Loucy (cell line): Measurements from ENCODE around the gene ZNF688.

Source experiments
- H2AFZ ChIP-seq: fragments of 200-600 bp; sonication (generic); 2 replicates; pipeline ENCODE4 v1.6.0; 2016; ENCODE audit warnings: antibody characterized with exemption, mild to moderate bottlenecking, low read length, moderate library complexity
- H3F3A ChIP-seq: fragments of 200-600 bp; 2 replicates; pipeline ENCODE4 v1.6.0; 2016; ENCODE audit warnings: antibody characterized with exemption, low read depth, mild to moderate bottlenecking
- H3K27me3 ChIP-seq: fragments of 200-600 bp; sonication (generic); 2 replicates; pipeline ENCODE4 v1.6.1; 2014; ENCODE audit warnings: low read length, mild to moderate bottlenecking; ENCODE audit not compliant: insufficient read depth, poor library complexity, severe bottlenecking
- H3K36me3 ChIP-seq: fragments of 200-600 bp; sonication (generic); 2 replicates; pipeline ENCODE4 v1.6.1; 2016; ENCODE audit warnings: low read length; ENCODE audit not compliant: insufficient read depth
- H3K4me1 ChIP-seq: fragments of 200-600 bp; sonication (generic); 2 replicates; pipeline ENCODE4 v1.5.1; 2014; ENCODE audit warnings: low read length, mild to moderate bottlenecking; ENCODE audit not compliant: insufficient read depth, poor library complexity, severe bottlenecking
- H3K4me2 ChIP-seq: fragments of 200-600 bp; sonication (generic); 2 replicates; pipeline ENCODE4 v1.6.0; 2014; ENCODE audit warnings: antibody characterized with exemption, low read length, low read depth, mild to moderate bottlenecking; ENCODE audit not compliant: poor library complexity, severe bottlenecking
- H3K4me3 ChIP-seq: fragments of 200-600 bp; sonication (generic); 2 replicates; pipeline ENCODE4 v1.5.1; 2014; ENCODE audit warnings: low read length, mild to moderate bottlenecking, mixed read lengths; ENCODE audit not compliant: poor library complexity, severe bottlenecking
- H3K79me2 ChIP-seq: fragments of 200-600 bp; sonication (generic); 2 replicates; pipeline ENCODE4 v1.6.1; 2014; ENCODE audit warnings: low read length; ENCODE audit not compliant: insufficient read depth
- H3K9ac ChIP-seq: fragments of 200-600 bp; sonication (generic); 2 replicates; pipeline ENCODE4 v1.6.0; 2014; ENCODE audit warnings: mild to moderate bottlenecking, low read depth, low read length, moderate library complexity; ENCODE audit not compliant: poor library complexity, severe bottlenecking
- H3K9me2 ChIP-seq: fragments of 200-600 bp; sonication (generic); replicated peaks from 2 replicates; pipeline ENCODE4 v1.6.1; 2016; ENCODE audit warnings: low read depth, low read length, mixed read lengths
- H3K9me3 ChIP-seq: fragments of 200-600 bp; sonication (generic); 2 replicates; pipeline ENCODE4 v1.6.1; 2014; ENCODE audit warnings: mild to moderate bottlenecking, antibody characterized with exemption, low read length, low read depth; ENCODE audit not compliant: insufficient read depth
- H4K20me1 ChIP-seq: fragments of 200-600 bp; sonication (generic); 2 replicates; pipeline ENCODE4 v1.6.0; 2014; ENCODE audit warnings: antibody characterized with exemption, low read length, mild to moderate bottlenecking; ENCODE audit not compliant: insufficient read depth, poor library complexity, severe bottlenecking
- EZH2phosphoT487 ChIP-seq: fragments of 200-600 bp; IDR thresholded peaks from 2 replicates; pipeline ENCODE4 v1.6.1; 2018; ENCODE audit warnings: antibody characterized with exemption, mild to moderate bottlenecking, moderate library complexity, borderline replicate concordance
- TF ChIP-seq, protein P1 (sequence below): fragments of 200-600 bp; sonication (generic); conservative IDR thresholded peaks from 2 replicates; pipeline ENCODE4 v1.5.1; 2014; ENCODE audit warnings: mild to moderate bottlenecking, antibody characterized with exemption, low read length

Gene ZNF688

DNA sequence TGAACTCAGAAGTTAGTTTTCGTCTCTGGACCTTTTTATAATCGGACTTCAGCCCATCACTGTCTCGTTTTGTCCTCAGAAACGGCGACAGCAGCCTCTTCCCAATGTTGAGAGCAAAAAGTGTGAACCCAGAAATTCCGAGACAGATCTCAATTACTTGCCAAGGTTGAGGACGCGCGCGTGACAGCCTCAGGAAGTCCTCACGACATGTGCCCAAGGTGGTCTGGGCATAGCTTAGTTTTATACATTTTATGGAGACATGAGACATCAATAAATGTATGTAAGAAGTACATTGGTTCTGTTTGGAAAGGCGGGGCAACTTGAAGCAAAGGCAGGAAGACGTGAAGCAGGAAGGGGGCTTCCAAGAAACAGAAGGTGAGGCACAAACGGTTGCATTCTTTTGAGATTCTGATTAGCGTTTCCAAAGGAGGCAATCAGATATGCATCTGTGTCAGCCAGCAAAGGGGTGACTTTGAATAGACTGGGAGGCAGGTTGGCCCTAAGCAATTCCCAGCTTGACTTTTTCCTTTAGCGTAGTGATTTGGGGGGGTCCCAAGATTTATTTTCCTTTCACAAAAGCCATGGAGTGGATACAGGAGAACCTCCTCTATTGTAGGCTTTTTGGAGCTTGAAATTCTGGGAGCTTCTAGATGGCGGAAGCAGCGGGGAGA, 36.3 kb downstream of the ZNF688 start:
- Histone ChIP-seq H3K79me2 (peaks cover 58% of the 10 kb centered on the region), H4K20me1 (peaks cover 7% of the 10 kb centered on the region), H3K36me3 (no peaks in the 10 kb centered on the region; the same call in 1 of the 2 replicates), H3F3A (no peaks in the 10 kb centered on the region), H3K9ac (peak overlapping the region; percentile 96), H3K4me1 (peaks cover 10% of the 10 kb centered on the region), H3K4me3 (peak overlapping the region; percentile 96), H3K9me2 (no peaks in the 10 kb centered on the region), H2AFZ (peak overlapping the region; percentile 80), H3K4me2 (peak overlapping the region; percentile 85), H3K27me3 (no peaks in the 10 kb centered on the region), H3K9me3 (no peaks in the 10 kb centered on the region)
- TF ChIP-seq EZH2phosphoT487: no peak
- TF ChIP-seq, protein P1, sequence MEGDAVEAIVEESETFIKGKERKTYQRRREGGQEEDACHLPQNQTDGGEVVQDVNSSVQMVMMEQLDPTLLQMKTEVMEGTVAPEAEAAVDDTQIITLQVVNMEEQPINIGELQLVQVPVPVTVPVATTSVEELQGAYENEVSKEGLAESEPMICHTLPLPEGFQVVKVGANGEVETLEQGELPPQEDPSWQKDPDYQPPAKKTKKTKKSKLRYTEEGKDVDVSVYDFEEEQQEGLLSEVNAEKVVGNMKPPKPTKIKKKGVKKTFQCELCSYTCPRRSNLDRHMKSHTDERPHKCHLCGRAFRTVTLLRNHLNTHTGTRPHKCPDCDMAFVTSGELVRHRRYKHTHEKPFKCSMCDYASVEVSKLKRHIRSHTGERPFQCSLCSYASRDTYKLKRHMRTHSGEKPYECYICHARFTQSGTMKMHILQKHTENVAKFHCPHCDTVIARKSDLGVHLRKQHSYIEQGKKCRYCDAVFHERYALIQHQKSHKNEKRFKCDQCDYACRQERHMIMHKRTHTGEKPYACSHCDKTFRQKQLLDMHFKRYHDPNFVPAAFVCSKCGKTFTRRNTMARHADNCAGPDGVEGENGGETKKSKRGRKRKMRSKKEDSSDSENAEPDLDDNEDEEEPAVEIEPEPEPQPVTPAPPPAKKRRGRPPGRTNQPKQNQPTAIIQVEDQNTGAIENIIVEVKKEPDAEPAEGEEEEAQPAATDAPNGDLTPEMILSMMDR: no peak

DNA sequence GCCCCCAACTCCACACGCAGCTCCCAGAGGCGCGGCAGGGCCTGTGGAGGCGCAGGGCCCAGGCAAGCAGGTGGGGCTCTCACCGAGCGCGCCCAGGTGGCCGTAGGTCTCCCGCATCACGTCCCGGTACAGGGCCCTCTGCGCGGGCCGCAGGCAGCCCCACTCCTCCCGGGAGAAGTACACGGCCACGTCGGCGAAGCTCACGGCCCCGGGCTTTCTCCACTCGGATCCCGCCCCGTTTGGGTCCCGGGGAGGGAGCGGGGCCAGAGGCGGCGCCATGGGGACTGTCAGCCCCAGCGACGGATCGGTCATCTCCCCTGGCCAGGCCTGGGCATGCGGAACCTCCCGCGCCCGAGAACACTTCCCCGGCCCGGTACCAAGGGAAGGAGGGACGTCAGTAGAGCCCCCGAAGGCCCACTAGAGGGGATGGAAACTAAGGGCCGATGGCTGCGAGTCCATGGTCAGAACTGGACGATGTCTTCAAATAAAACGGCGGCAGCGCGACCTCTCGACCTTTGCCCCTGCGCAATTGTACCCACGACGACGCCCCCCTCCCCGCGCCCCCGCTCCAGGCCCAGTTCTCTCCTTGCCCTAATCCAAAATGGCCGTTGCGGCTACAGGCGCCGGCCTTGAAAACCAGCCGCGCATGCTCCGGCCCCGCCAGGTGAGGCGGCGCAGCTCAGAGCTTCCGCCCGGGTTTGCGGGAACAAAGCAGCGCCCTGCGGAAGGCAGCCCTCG, 37.0 kb downstream of the ZNF688 start, which contains the start of gene ZNF747:
Gene ZNF747, minus strand, starts transcription at position 491 of the 738 bp plus-strand sequence. Its CDS starts 179 bp downstream, at position 312.
- H3K4me2 ChIP-seq: peak within 1 kb of the TSS; percentile 91
- peak within 1 kb of the TSS; percentile 96 for H3K4me3 ChIP-seq
- peaks cover 10% of the 10 kb centered on the region for H3K4me1 ChIP-seq
- no peaks in the 10 kb centered on the region for H3K27me3 ChIP-seq
- H3K36me3 ChIP-seq: no peaks in the 10 kb centered on the region; the same call in 1 of the 2 replicates
- peak within 1 kb of the TSS; percentile 86 for H2AFZ ChIP-seq
- H4K20me1 ChIP-seq: peaks cover 7% of the 10 kb centered on the region
- peaks cover 58% of the 10 kb centered on the region for H3K79me2 ChIP-seq
- TF ChIP-seq, protein P1: no peak
- TF ChIP-seq EZH2phosphoT487: no peak
- H3K9me2 ChIP-seq: no peaks in the 10 kb centered on the region
- H3K9ac ChIP-seq: peak within 1 kb of the TSS; percentile 96
- H3F3A ChIP-seq: no peaks in the 10 kb centered on the region
- no peaks in the 10 kb centered on the region for H3K9me3 ChIP-seq

DNA sequence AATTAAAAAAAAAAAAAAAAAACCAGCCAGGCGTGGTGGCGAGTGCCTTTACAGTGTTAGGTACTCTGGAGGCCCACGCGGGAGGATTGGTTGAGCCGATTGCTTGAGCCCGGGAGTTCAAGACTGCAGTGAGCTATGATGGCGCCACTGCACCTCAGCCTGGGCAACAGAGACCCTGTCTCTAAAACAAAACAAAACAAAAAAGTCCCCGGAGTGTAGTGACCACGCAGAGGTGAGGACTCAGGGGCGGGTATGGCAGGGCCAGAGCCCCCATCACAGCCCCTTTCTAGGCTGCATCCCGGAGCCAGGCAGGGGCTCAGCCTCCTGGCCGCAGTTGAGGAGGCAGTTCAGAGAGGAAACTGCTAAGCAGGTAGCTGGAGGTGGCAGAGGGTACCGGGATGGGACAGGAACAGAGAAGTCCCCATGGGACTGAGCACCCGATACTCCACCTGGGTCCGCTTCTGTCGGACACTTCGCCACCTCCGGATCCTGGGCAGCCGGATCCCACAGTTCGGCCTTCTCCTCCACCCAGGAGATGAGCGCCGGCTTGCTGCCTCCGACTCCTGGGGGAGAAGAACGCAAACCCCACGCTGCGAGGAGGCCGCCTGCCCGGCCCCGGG, 37.7 kb downstream of the ZNF688 start:
- peak overlapping the region; percentile 96 for H3K4me3 ChIP-seq
- H3K9me3 ChIP-seq: no peaks in the 10 kb centered on the region
- H3K9ac ChIP-seq: peak overlapping the region; percentile 96
- peak overlapping the region; percentile 86; the same call in 1 of the 2 replicates for H2AFZ ChIP-seq
- H3K4me2 ChIP-seq: peak overlapping the region; percentile 91
- peaks cover 7% of the 10 kb centered on the region for H4K20me1 ChIP-seq
- H3K4me1 ChIP-seq: peaks cover 10% of the 10 kb centered on the region
- no peak for TF ChIP-seq EZH2phosphoT487
- TF ChIP-seq, protein P1: no peak; the same call in 1 of the 2 replicates
- H3K36me3 ChIP-seq: no peaks in the 10 kb centered on the region; the same call in 1 of the 2 replicates
- H3K27me3 ChIP-seq: no peaks in the 10 kb centered on the region
- no peaks in the 10 kb centered on the region for H3K9me2 ChIP-seq
- peaks cover 58% of the 10 kb centered on the region for H3K79me2 ChIP-seq
- no peaks in the 10 kb centered on the region for H3F3A ChIP-seq
